Epithelial cell of esophagus (primary cell): ENCODE results near the gene DDX21.
A peak's percentile ranks its signal among the peaks of the same experiment; 100 is the strongest.
"Not testable (repeated sequence)": the region's sequence is repeated elsewhere in the genome, so short reads cannot be mapped to it uniquely, and the experiment has no call there.

Experiments used
- DNase-seq: peaks from one replicate; pipeline ENCODE4 v3.0.0; 2010; ENCODE audit warnings: low read depth
- H3K4me3 ChIP-seq: 2 replicates; pipeline ENCODE4 v1.5.1; 2011; ENCODE audit warnings: mild to moderate bottlenecking, low read length, control low read depth
- TF ChIP-seq, protein P1 (sequence below): IDR thresholded peaks from 2 replicates; pipeline ENCODE4 v1.5.1; 2011; ENCODE audit warnings: low read depth, mild to moderate bottlenecking, low read length, control low read depth, inconsistent platforms; ENCODE audit not compliant: insufficient read depth; ENCODE audit errors: missing control alignments

The DDX21 gene

DNA sequence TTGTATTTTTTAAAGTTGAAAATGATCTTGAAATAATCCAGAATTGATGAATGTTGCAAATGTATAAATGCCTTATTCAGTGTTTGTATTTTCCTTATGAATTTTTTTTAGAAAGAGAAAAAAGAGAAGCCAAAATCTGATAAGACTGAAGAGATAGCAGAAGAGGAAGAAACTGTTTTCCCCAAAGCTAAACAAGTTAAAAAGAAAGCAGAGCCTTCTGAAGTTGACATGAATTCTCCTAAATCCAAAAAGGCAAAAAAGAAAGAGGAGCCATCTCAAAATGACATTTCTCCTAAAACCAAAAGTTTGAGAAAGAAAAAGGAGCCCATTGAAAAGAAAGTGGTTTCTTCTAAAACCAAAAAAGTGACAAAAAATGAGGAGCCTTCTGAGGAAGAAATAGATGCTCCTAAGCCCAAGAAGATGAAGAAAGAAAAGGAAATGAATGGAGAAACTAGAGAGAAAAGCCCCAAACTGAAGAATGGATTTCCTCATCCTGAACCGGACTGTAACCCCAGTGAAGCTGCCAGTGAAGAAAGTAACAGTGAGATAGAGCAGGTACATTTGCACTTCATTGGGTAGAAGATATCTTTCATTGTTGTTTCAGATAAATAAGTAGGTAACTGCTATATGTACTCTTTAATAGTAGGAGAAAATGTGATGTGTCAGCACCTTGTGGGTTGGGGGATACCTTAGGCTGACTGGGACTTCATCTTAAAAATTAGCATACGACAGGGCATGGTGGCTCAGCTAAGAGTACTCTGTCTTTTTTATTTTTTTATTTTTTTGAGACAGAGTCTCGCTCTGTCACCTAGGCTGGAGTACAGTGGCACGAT, 3.9 kb downstream of the DDX21 start:
- no peak overlapping the region for H3K4me3 ChIP-seq
- DNase-seq: no peak

DNA sequence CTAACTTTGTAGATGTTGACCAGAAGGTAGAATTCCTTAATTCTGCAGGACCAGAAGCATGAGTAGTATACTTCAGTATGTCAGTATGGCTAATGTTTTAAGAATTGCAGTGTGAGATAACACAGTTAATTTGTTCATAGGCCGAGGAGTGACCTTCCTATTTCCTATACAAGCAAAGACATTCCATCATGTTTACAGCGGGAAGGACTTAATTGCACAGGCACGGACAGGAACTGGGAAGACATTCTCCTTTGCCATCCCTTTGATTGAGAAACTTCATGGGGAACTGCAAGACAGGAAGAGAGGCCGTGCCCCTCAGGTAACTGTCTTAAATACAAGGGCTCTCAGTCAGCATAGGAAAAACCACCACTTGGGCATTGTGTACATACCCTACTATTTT, 7.2 kb downstream of the DDX21 start:
- DNase-seq: no peak
- no peak overlapping the region for H3K4me3 ChIP-seq
- TF ChIP-seq, protein P1, sequence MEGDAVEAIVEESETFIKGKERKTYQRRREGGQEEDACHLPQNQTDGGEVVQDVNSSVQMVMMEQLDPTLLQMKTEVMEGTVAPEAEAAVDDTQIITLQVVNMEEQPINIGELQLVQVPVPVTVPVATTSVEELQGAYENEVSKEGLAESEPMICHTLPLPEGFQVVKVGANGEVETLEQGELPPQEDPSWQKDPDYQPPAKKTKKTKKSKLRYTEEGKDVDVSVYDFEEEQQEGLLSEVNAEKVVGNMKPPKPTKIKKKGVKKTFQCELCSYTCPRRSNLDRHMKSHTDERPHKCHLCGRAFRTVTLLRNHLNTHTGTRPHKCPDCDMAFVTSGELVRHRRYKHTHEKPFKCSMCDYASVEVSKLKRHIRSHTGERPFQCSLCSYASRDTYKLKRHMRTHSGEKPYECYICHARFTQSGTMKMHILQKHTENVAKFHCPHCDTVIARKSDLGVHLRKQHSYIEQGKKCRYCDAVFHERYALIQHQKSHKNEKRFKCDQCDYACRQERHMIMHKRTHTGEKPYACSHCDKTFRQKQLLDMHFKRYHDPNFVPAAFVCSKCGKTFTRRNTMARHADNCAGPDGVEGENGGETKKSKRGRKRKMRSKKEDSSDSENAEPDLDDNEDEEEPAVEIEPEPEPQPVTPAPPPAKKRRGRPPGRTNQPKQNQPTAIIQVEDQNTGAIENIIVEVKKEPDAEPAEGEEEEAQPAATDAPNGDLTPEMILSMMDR: no peak

More for the DNA sequence above, 3.9 kb downstream of the DDX21 start:
- TF ChIP-seq, protein P1: no peak

DNA sequence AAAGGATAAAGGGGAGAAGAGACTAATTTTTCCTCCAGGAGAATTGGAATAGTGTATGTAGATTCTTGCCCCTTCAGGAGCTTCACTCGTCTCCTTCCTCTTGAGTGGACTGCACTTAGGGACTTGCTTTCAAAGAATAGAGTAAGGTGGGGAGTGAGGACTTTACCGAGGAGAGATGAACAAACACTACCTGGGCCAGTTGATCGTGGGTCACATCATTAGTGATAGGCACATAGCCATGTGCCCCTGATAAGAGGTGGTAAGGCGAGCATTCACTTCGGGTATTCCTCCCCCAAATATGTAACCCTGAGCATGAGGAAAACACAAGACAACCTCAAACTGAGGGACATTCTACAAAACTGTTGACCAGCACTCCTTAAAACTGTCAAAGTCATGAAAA, 18.0 kb downstream of the DDX21 start:
- TF ChIP-seq, protein P1: no peak
- no peak for DNase-seq
- no peak overlapping the region for H3K4me3 ChIP-seq

DNA sequence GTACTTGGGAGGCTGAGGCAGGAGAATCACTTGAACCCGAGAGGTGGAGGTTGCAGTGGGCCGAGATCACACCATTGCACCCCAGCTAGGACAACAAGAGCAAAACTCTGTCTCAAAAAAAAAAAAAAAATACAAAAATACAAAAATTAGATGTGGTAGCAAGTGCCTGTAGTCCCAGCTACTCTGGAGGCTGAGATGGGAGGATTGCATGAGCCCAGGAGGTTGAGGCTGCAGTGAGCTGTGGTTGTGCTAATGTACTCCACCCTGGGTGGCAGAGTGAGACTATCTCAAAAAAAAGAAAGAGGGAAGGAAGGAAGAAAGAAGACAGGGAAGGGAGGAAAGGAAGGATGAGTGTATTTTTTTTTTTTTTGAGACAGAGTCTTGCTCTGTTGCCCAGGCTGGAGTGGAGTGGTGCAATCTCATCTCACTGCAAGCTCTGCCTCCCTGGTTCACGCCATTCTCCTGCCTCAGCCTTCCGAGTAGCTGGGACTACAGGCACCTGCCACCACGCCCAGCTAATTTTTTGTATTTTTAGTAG, 20.0 kb downstream of the DDX21 start:
- not testable (repeated sequence) for H3K4me3 ChIP-seq, DNase-seq

DNA sequence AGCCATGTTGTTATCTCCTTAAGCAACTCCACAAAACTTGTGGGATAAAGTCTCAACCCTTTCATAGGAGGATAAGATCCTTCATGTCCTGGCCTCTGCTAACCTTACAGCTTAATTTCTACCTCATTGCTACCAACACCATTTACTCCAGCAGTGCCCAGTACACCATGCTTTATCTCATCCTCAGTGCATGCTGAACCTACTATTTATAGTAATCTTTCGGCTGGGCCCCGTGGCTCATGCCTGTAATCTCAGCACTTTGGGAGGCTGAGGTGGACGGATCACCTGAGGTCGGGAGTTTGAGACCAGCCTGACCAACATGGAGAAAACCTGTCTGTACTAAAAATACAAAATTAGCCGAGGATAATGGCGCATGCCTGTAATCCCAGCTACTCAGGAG, 23.8 kb downstream of the DDX21 start:
- not testable (repeated sequence) for DNase-seq, H3K4me3 ChIP-seq

DNA sequence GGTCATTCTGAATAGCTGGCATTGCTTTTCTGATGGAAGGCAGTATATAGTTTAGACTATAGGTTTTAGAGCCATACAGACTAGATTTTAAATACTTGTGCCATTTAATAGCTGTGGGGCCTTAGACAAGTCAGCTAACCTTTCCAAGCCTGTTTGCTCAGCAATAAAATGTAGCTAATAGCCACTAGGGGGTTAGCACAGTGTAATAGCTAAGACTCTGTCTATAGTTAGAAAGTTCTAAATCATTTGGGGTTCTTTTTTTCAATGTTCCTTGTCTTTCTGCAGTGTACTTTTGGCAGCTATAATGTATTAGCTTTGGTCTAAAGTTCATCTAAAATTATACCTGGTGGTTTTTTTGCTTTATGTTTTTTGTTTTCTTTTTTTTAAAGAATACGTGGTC, 25.1 kb downstream of the DDX21 start:
- peak; percentile 11 for DNase-seq
- no peak overlapping the region for H3K4me3 ChIP-seq
- TF ChIP-seq, protein P1: peak; percentile 38

DNA sequence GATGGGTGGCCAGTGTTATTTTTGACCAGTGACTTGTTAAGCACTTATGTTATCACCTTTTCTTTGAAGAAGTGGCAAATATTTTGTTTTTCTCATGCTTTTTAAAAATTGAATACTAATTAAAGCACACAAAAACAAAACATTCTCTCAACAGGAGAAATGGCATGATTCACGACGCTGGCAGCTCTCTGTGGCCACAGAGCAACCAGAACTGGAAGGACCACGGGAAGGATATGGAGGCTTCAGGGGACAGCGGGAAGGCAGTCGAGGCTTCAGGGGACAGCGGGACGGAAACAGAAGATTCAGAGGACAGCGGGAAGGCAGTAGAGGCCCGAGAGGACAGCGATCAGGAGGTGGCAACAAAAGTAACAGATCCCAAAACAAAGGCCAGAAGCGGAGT, 26.4 kb downstream of the DDX21 start:
- no peak for DNase-seq
- TF ChIP-seq, protein P1: no peak
- no peak overlapping the region for H3K4me3 ChIP-seq

DNA sequence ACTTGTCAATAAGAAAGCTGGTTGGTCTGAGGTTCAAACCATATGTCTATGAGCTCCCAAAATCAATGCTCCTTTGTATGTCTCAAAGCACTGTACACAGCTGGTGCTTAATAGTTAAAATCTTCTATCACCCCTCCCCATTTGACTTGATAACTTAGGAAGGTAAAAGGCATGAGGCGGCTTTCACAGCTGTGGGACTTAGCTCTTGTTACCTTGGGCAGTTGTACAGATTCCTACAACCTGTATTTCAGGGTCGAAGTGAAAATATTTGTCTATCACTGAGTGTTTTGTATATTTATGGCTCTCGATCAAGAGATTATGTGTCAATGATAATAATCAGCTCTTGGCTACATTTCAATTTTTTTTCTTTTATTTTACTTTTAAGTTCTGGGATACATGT, 31.6 kb downstream of the DDX21 start:
- TF ChIP-seq, protein P1: no peak
- H3K4me3 ChIP-seq: no peak overlapping the region
- DNase-seq: no peak
